AG04450 (cell line): ENCODE data around the gene DHRS1. TPM values are rescaled to one million over a fixed set of nuclear protein-coding genes. Genes with fewer than 3 reads are reported as not detected.

Experiments used
- CTCF ChIA-PET: fragments of 300-600, 350-600 bp; formaldehyde crosslinking; extraction: SDS; loops from one replicate; lab custom pipeline; 2022; ENCODE audit warnings: antibody characterized with exemption, inconsistent platforms; lab: Charles Lee
- POLR2A ChIA-PET: fragments of 350-600 bp; formaldehyde crosslinking; extraction: SDS; loops from one replicate; lab custom pipeline; 2021; ENCODE audit warnings: antibody characterized with exemption, inconsistent platforms; lab: Yijun Ruan, JAX
- DNase-seq: peaks from one replicate; pipeline ENCODE4 v3.0.0-alpha.2; 2011; ENCODE audit warnings: low read depth, low spot score
- H3K27ac ChIP-seq: one replicate; pipeline ENCODE4 v1.5.1; 2012; ENCODE audit warnings: low read depth, low read length, control low read depth
- H3K27me3 ChIP-seq: one replicate; pipeline ENCODE4 v1.6.0; 2012; ENCODE audit warnings: low read length; ENCODE audit not compliant: control insufficient read depth, insufficient read depth
- H3K4me3 ChIP-seq: 2 replicates; pipeline ENCODE4 v1.5.1; 2011; ENCODE audit warnings: mild to moderate bottlenecking, low read depth, low read length, control low read depth
- H3K9me3 ChIP-seq: 2 replicates; pipeline ENCODE4 v1.5.1; 2012; ENCODE audit warnings: low read length; ENCODE audit not compliant: control insufficient read depth, insufficient read depth
- polyA plus RNA-seq: library from polyadenylated mRNA; depleted of rRNA; stranded (reverse); fragments of >200 nt; gene quantifications from 2 replicates; pipeline ENCODE4 v1.2.3, GENCODE V29; 2011
- TF ChIP-seq, protein P1 (sequence below): IDR thresholded peaks from 2 replicates; pipeline ENCODE4 v1.5.1; 2011; ENCODE audit warnings: low read depth, low read length, control low read depth, inconsistent platforms

The DHRS1 gene
- polyA plus RNA-seq, 1 experiment: 33.8 TPM

DNA sequence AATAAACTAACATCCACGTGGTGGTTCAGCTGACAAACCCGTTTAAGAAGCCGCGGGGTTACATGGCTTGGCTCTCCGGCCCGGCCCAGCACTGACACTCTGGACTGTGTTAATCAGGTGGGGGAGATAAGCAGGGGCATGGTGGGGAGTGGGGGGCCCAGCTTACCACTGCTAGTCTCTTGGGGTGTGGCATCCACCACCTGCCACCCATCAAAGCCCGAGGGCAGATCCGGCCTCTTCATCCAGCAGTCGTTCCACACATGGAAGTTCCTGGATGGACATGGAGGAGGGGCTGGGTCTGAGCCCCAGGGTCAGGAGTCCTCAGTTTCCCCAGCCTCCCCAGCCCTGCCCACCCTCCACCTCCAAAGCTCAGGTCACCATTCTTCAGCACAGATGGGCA is 41.5 kb downstream of the DHRS1 start:
- TF ChIP-seq, protein P1, sequence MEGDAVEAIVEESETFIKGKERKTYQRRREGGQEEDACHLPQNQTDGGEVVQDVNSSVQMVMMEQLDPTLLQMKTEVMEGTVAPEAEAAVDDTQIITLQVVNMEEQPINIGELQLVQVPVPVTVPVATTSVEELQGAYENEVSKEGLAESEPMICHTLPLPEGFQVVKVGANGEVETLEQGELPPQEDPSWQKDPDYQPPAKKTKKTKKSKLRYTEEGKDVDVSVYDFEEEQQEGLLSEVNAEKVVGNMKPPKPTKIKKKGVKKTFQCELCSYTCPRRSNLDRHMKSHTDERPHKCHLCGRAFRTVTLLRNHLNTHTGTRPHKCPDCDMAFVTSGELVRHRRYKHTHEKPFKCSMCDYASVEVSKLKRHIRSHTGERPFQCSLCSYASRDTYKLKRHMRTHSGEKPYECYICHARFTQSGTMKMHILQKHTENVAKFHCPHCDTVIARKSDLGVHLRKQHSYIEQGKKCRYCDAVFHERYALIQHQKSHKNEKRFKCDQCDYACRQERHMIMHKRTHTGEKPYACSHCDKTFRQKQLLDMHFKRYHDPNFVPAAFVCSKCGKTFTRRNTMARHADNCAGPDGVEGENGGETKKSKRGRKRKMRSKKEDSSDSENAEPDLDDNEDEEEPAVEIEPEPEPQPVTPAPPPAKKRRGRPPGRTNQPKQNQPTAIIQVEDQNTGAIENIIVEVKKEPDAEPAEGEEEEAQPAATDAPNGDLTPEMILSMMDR: no peak
- Histone ChIP-seq H3K27me3 (no peaks in the 10 kb centered on the region), H3K9me3 (no peaks in the 10 kb centered on the region), H3K4me3 (no peak overlapping the region), H3K27ac (no peak overlapping the region)
- CTCF ChIA-PET: interaction anchor here (0.7 to 2.9 kb wide), 2 partner anchors 14 to 16 kb away, joined by 5 to 17 read pairs; partner anchors contain the start of gene TINF2
- POLR2A ChIA-PET: no interaction called here
- no peak for DNase-seq

DNA sequence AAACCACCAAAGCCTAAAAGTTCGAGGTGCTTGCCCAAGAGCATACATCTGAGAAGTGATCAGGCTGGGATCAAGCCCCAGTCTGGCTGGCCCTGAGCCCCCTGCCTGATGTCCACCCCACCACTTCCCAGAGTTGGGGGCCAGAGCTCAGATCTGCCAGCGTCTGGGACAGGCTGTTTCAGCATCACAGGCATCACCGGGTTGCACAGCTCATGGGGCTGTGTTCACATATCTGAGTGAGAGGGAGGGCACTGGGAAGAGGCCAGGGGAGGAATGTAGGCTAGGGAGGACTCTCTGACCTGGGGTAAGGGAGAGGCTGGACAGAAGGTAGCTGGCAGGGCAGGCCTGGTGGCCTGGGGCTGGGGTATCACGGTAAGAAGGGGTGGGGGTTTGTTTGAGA is 42.6 kb downstream of the DHRS1 start:
- Histone ChIP-seq H3K27ac (no peak overlapping the region), H3K9me3 (no peaks in the 10 kb centered on the region), H3K4me3 (no peak overlapping the region), H3K27me3 (no peaks in the 10 kb centered on the region)
- POLR2A ChIA-PET: no interaction called here
- TF ChIP-seq, protein P1: no peak
- no peak for DNase-seq
- CTCF ChIA-PET: interaction anchor here (0.5 to 2.9 kb wide), 2 partner anchors 11 to 14 kb away, joined by 6 to 17 read pairs; partner anchors contain the start of gene TINF2

DNA sequence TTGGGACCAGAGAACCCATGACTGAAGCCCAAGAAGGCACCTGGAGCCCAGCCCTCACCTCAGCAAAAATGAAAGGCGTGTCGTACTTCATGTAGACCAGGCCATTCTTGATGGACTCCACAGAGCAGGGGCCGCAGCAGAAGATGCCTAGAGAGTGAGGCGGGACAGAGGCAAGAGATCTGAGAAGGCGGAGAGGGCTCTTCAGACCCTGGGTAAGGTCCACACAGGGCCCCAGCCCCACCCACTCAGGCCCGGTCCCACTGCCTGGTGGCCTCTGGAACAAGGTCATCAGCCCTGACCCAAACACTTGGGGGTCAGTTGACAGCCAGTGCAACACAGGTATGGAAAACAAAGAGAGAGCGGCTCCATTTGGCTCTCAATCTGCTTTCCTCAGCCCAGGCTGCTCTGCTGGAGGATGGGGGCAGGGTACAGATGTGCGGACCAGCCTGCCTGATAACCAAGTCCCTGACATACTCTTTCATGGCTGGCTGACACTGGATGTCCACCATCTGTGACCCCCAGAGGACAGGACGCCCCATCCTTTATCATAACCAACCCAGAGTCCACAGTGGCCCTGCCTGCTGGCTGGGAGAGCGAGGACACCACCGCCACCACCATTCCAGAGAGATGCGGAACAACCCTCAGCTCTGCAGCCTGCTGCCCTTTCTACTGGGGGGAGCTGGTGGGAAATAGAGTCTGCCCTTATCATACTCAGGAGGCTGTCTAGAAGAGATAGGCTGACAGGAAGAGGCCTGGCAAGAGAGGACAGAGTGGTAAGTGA is 43.5 kb downstream of the DHRS1 start:
- ChIA-PET CTCF (interaction anchor here (2.9 kb wide), 1 partner anchor 14 kb away, joined by 17 read pairs; the partner anchor contains the start of gene TINF2), POLR2A (no interaction called here)

GRCh38 chr14:24255438-24255837 is 44.1 kb downstream of the DHRS1 start:
- H3K4me3 ChIP-seq: no peak overlapping the region
- H3K9me3 ChIP-seq: no peaks in the 10 kb centered on the region
- TF ChIP-seq, protein P1: no peak
- ChIA-PET POLR2A (no interaction called here), CTCF (interaction anchor here (2.9 kb wide), 1 partner anchor 13 kb away, joined by 17 read pairs; the partner anchor contains the start of gene TINF2)
- no peak overlapping the region for H3K27ac ChIP-seq
- DNase-seq: no peak
- no peaks in the 10 kb centered on the region for H3K27me3 ChIP-seq

More for the DNA sequence above, 43.5 kb downstream of the DHRS1 start:
- TF ChIP-seq, protein P1: no peak
- H3K9me3 ChIP-seq: no peaks in the 10 kb centered on the region
- no peaks in the 10 kb centered on the region for H3K27me3 ChIP-seq
- no peak overlapping the region for H3K4me3 ChIP-seq
- no peak overlapping the region for H3K27ac ChIP-seq
- no peak for DNase-seq

DNA sequence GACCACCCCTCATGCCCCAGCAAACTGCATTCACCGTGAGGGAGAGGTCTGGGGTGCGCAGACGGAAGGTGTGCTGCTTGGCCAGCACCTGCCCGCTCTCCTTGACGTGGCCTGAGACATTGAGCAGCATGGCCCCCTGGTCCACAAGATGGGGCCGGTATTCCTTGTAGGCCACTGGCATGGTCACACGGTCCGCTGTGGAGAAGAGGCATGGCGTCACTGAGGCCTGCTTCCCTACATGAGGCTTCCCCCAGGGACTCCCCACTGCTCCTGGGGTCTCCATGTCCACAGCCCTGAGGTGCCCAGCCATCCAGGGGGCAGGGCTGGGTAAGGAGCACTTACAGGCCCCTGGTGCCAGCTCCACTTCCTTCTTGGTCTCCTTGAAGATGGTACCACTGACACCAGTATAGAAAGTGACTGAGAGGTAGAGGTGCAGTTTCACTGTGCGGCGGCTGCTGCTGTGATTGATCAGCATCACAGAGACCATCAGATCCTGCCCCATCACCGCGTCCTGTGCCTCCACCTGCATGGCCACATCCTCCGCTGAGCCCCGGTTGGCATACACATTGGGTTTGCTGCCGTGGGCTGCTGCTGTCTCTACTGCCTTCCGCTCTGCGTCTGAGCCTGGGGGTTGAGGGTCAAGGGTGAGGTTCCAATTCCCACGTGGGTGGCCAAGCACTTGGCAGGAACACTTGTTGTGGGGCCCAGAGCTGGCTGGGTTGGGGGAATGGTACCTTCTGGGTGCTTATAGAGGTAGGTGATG is 44.8 kb downstream of the DHRS1 start:
- POLR2A ChIA-PET: no interaction called here

More for the DNA sequence above, 44.8 kb downstream of the DHRS1 start:
- Histone ChIP-seq H3K9me3 (no peaks in the 10 kb centered on the region), H3K4me3 (no peak overlapping the region), H3K27me3 (no peaks in the 10 kb centered on the region), H3K27ac (no peak overlapping the region)
- CTCF ChIA-PET: no interaction called here
- no peak for DNase-seq
- TF ChIP-seq, protein P1: no peak
